ENCODE data around the gene PPM1G.
A peak's percentile ranks its signal among the peaks of the same experiment; 100 is the strongest.
"Not testable (repeated sequence)": the region's sequence is repeated elsewhere in the genome, so short reads cannot be mapped to it uniquely, and the experiment has no call there.

PPM1G gene

GRCh38 chr2:27356382-27357181 lies 52.8 kb downstream of the PPM1G start, which contains the start of gene GTF3C2:
Gene GTF3C2 (minus strand): TSS chr2:27356764. CDS start chr2:27343554, 13,210 bp downstream.
- no peak for TF ChIP-seq CTCF (IDR thresholded peaks at IDR 0.05; ENCODE audit: low read depth, low read length)
- peak within 1 kb of the TSS; percentile 82 for H3K4me3 ChIP-seq (ENCODE audit: low read depth, low read length)

GRCh38 chr2:27356056-27356381 lies 53.4 kb downstream of the PPM1G start:
- peak overlapping the region; percentile 82 for H3K4me3 ChIP-seq (ENCODE audit: low read depth, low read length)
- TF ChIP-seq CTCF (IDR thresholded peaks at IDR 0.05; ENCODE audit: low read depth, low read length) = no peak

- no peak overlapping the region for H3K4me3 ChIP-seq (ENCODE audit: low read depth, low read length)
- TF ChIP-seq CTCF (IDR thresholded peaks at IDR 0.05; ENCODE audit: low read depth, low read length) = no peak
Observed at GRCh38 chr2:27354597-27354927, 54.8 kb downstream of the PPM1G start.

GRCh38 chr2:27353762-27354596 lies 55.4 kb downstream of the PPM1G start:
- H3K4me3 ChIP-seq (ENCODE audit: low read depth, low read length) = no peak overlapping the region
- no peak for TF ChIP-seq CTCF (IDR thresholded peaks at IDR 0.05; ENCODE audit: low read depth, low read length)

GRCh38 chr2:27353386-27353761 lies 56.0 kb downstream of the PPM1G start:
- H3K4me3 ChIP-seq (ENCODE audit: low read depth, low read length) = not testable (repeated sequence)

- no peak for TF ChIP-seq CTCF (IDR thresholded peaks at IDR 0.05; ENCODE audit: low read depth, low read length)
Observed at GRCh38 chr2:27351802-27352598, 57.4 kb downstream of the PPM1G start.

GRCh38 chr2:27350106-27350693 lies 59.2 kb downstream of the PPM1G start:
- H3K4me3 ChIP-seq (ENCODE audit: low read depth, low read length) = no peak overlapping the region
- no peak for TF ChIP-seq CTCF (IDR thresholded peaks at IDR 0.05; ENCODE audit: low read depth, low read length)

More at GRCh38 chr2:27351802-27352598, 57.4 kb downstream of the PPM1G start:
- H3K4me3 ChIP-seq (ENCODE audit: low read depth, low read length) = no peak overlapping the region
